ENCODE data around the gene ACADVL.

The ACADVL gene

GRCh38 chr17:7224661-7225111 is 4.9 kb downstream of the ACADVL start:
- Histone ChIP-seq H3K18ac (ENCODE audit: low read length) (no peak overlapping the region), H3K79me1 (ENCODE audit: low read length) (peaks cover 9% of the 10 kb centered on the region), H3K27me3 (ENCODE audit: insufficient read depth, low read length, poor library complexity) (no peaks in the 10 kb centered on the region), H4K8ac (ENCODE audit: low read depth, low read length) (no peak overlapping the region), H3K9ac (ENCODE audit: low read length) (no peak overlapping the region), H2BK5ac (ENCODE audit: low read length) (no peak overlapping the region), H3K23ac (ENCODE audit: low read length) (no peak overlapping the region), H3K4me1 (ENCODE audit: control insufficient read depth, low read depth, low read length) (no peaks in the 10 kb centered on the region), H3K4me2 (ENCODE audit: low read length) (no peak overlapping the region), H3K56ac (ENCODE audit: low read length) (no peak overlapping the region), H2AK5ac (ENCODE audit: low read length) (no peak overlapping the region), H3K4me3 (ENCODE audit: low read length) (no peak overlapping the region), H4K5ac (ENCODE audit: low read length) (no peak overlapping the region), H3K36me3 (ENCODE audit: control insufficient read depth, insufficient read depth, low read length) (peaks cover 22% of the 10 kb centered on the region), H2BK120ac (ENCODE audit: low read depth, low read length) (no peak overlapping the region), H3K27ac (ENCODE audit: low read depth, low read length) (no peak overlapping the region), H3K79me2 (ENCODE audit: control insufficient read depth, insufficient read depth, low read length) (no peaks in the 10 kb centered on the region), H2BK15ac (replicated peaks; ENCODE audit: low read depth) (no peak overlapping the region), H3K4ac (ENCODE audit: low read depth, low read length) (no peak overlapping the region)
- no peak for DNase-seq
- no CpG with 5 or more reads among the region's 15 CpGs for WGBS (ENCODE audit: extremely low coverage, insufficient coverage, low lambda C conversion rate)

- H3K4me3 ChIP-seq (ENCODE audit: low read length): no peak overlapping the region
- H4K8ac ChIP-seq (ENCODE audit: low read depth, low read length): no peak overlapping the region
- no peak overlapping the region for H3K4me2 ChIP-seq (ENCODE audit: low read length)
- no peak overlapping the region for H3K23ac ChIP-seq (ENCODE audit: low read length)
- no peak overlapping the region for H2BK15ac ChIP-seq (replicated peaks; ENCODE audit: low read depth)
- no peak overlapping the region for H3K9ac ChIP-seq (ENCODE audit: low read length)
- no CpG with 5 or more reads among the region's 21 CpGs for WGBS (ENCODE audit: extremely low coverage, insufficient coverage, low lambda C conversion rate)
- H3K56ac ChIP-seq (ENCODE audit: low read length): no peak overlapping the region
- H3K79me2 ChIP-seq (ENCODE audit: control insufficient read depth, insufficient read depth, low read length): peaks cover under 1% of the 10 kb centered on the region
- H3K36me3 ChIP-seq (ENCODE audit: control insufficient read depth, insufficient read depth, low read length): peaks cover 22% of the 10 kb centered on the region
- no peaks in the 10 kb centered on the region for H3K4me1 ChIP-seq (ENCODE audit: control insufficient read depth, low read depth, low read length)
- no peak overlapping the region for H3K18ac ChIP-seq (ENCODE audit: low read length)
- H3K79me1 ChIP-seq (ENCODE audit: low read length): peaks cover 13% of the 10 kb centered on the region
- H2AK5ac ChIP-seq (ENCODE audit: low read length): no peak overlapping the region
- no peak overlapping the region for H4K5ac ChIP-seq (ENCODE audit: low read length)
- no peak for DNase-seq
- no peak overlapping the region for H2BK5ac ChIP-seq (ENCODE audit: low read length)
- H3K4ac ChIP-seq (ENCODE audit: low read depth, low read length): no peak overlapping the region
- H3K27ac ChIP-seq (ENCODE audit: low read depth, low read length): no peak overlapping the region
- no peak overlapping the region for H2BK120ac ChIP-seq (ENCODE audit: low read depth, low read length)
- no peaks in the 10 kb centered on the region for H3K27me3 ChIP-seq (ENCODE audit: insufficient read depth, low read length, poor library complexity)
Observed at GRCh38 chr17:7225711-7226331, 6.1 kb downstream of the ACADVL start.

GRCh38 chr17:7226721-7227710 is 7.3 kb downstream of the ACADVL start:
- Histone ChIP-seq H2AK5ac (ENCODE audit: low read length) (no peak overlapping the region), H2BK15ac (replicated peaks; ENCODE audit: low read depth) (no peak overlapping the region), H3K18ac (ENCODE audit: low read length) (no peak overlapping the region), H3K56ac (ENCODE audit: low read length) (no peak overlapping the region), H3K23ac (ENCODE audit: low read length) (no peak overlapping the region), H3K4me2 (ENCODE audit: low read length) (no peak overlapping the region), H3K4me3 (ENCODE audit: low read length) (no peak overlapping the region), H3K4me1 (ENCODE audit: control insufficient read depth, low read depth, low read length) (peaks cover 3% of the 10 kb centered on the region), H3K9ac (ENCODE audit: low read length) (no peak overlapping the region), H3K4ac (ENCODE audit: low read depth, low read length) (no peak overlapping the region), H4K5ac (ENCODE audit: low read length) (no peak overlapping the region), H3K79me1 (ENCODE audit: low read length) (peaks cover 14% of the 10 kb centered on the region), H3K27me3 (ENCODE audit: insufficient read depth, low read length, poor library complexity) (no peaks in the 10 kb centered on the region), H2BK5ac (ENCODE audit: low read length) (no peak overlapping the region), H3K36me3 (ENCODE audit: control insufficient read depth, insufficient read depth, low read length) (peaks cover 22% of the 10 kb centered on the region), H3K79me2 (ENCODE audit: control insufficient read depth, insufficient read depth, low read length) (peaks cover 10% of the 10 kb centered on the region), H4K8ac (ENCODE audit: low read depth, low read length) (no peak overlapping the region), H2BK120ac (ENCODE audit: low read depth, low read length) (no peak overlapping the region), H3K27ac (ENCODE audit: low read depth, low read length) (no peak overlapping the region)
- DNase-seq: no peak
- no CpG with 5 or more reads among the region's 31 CpGs for WGBS (ENCODE audit: extremely low coverage, insufficient coverage, low lambda C conversion rate)

GRCh38 chr17:7228920-7229319 is 9.2 kb downstream of the ACADVL start:
- peaks cover 15% of the 10 kb centered on the region for H3K36me3 ChIP-seq (ENCODE audit: control insufficient read depth, insufficient read depth, low read length)
- H2AK5ac ChIP-seq (ENCODE audit: low read length): no peak overlapping the region
- H3K27me3 ChIP-seq (ENCODE audit: insufficient read depth, low read length, poor library complexity): no peaks in the 10 kb centered on the region
- H3K27ac ChIP-seq (ENCODE audit: low read depth, low read length): no peak overlapping the region
- DNase-seq: no peak
- H3K4ac ChIP-seq (ENCODE audit: low read depth, low read length): no peak overlapping the region
- H3K18ac ChIP-seq (ENCODE audit: low read length): no peak overlapping the region
- no CpG with 5 or more reads among the region's 14 CpGs for WGBS (ENCODE audit: extremely low coverage, insufficient coverage, low lambda C conversion rate)
- no peak overlapping the region for H3K23ac ChIP-seq (ENCODE audit: low read length)
- H2BK15ac ChIP-seq (replicated peaks; ENCODE audit: low read depth): no peak overlapping the region
- no peak overlapping the region for H3K9ac ChIP-seq (ENCODE audit: low read length)
- peaks cover 19% of the 10 kb centered on the region for H3K79me1 ChIP-seq (ENCODE audit: low read length)
- no peak overlapping the region for H3K4me3 ChIP-seq (ENCODE audit: low read length)
- no peak overlapping the region for H4K8ac ChIP-seq (ENCODE audit: low read depth, low read length)
- no peak overlapping the region for H2BK5ac ChIP-seq (ENCODE audit: low read length)
- no peak overlapping the region for H3K4me2 ChIP-seq (ENCODE audit: low read length)
- no peak overlapping the region for H2BK120ac ChIP-seq (ENCODE audit: low read depth, low read length)
- no peak overlapping the region for H4K5ac ChIP-seq (ENCODE audit: low read length)
- H3K4me1 ChIP-seq (ENCODE audit: control insufficient read depth, low read depth, low read length): peaks cover 7% of the 10 kb centered on the region
- peaks cover 25% of the 10 kb centered on the region for H3K79me2 ChIP-seq (ENCODE audit: control insufficient read depth, insufficient read depth, low read length)
- no peak overlapping the region for H3K56ac ChIP-seq (ENCODE audit: low read length)

GRCh38 chr17:7229504-7229903 is 9.8 kb downstream of the ACADVL start:
- H2AK5ac ChIP-seq (ENCODE audit: low read length): no peak overlapping the region
- H3K56ac ChIP-seq (ENCODE audit: low read length): no peak overlapping the region
- peaks cover 19% of the 10 kb centered on the region for H3K79me1 ChIP-seq (ENCODE audit: low read length)
- no peak overlapping the region for H3K4me3 ChIP-seq (ENCODE audit: low read length)
- H2BK5ac ChIP-seq (ENCODE audit: low read length): no peak overlapping the region
- no peak overlapping the region for H4K8ac ChIP-seq (ENCODE audit: low read depth, low read length)
- H3K9ac ChIP-seq (ENCODE audit: low read length): no peak overlapping the region
- no peak overlapping the region for H2BK120ac ChIP-seq (ENCODE audit: low read depth, low read length)
- H3K18ac ChIP-seq (ENCODE audit: low read length): no peak overlapping the region
- no peak overlapping the region for H3K23ac ChIP-seq (ENCODE audit: low read length)
- no peaks in the 10 kb centered on the region for H3K27me3 ChIP-seq (ENCODE audit: insufficient read depth, low read length, poor library complexity)
- WGBS (ENCODE audit: extremely low coverage, insufficient coverage, low lambda C conversion rate): no CpG with 5 or more reads among the region's 19 CpGs
- peaks cover 12% of the 10 kb centered on the region for H3K36me3 ChIP-seq (ENCODE audit: control insufficient read depth, insufficient read depth, low read length)
- no peak overlapping the region for H2BK15ac ChIP-seq (replicated peaks; ENCODE audit: low read depth)
- peaks cover 7% of the 10 kb centered on the region for H3K4me1 ChIP-seq (ENCODE audit: control insufficient read depth, low read depth, low read length)
- peaks cover 25% of the 10 kb centered on the region for H3K79me2 ChIP-seq (ENCODE audit: control insufficient read depth, insufficient read depth, low read length)
- H3K27ac ChIP-seq (ENCODE audit: low read depth, low read length): no peak overlapping the region
- H4K5ac ChIP-seq (ENCODE audit: low read length): no peak overlapping the region
- no peak for DNase-seq
- no peak overlapping the region for H3K4ac ChIP-seq (ENCODE audit: low read depth, low read length)
- no peak overlapping the region for H3K4me2 ChIP-seq (ENCODE audit: low read length)
